H1 (cell line): Measurements from ENCODE around the gene PTPRD.

Experiments
- CHD1 ChIP-seq: IDR thresholded peaks from 2 replicates; pipeline ENCODE4 v1.6.1; 2012; ENCODE audit warnings: low read depth, low read length, improper control_type of control experiment
- EP300 ChIP-seq, 2 experiments: IDR thresholded peaks; 1 replicate in 1 of 2; 2 replicates in 1 of 2; pipeline ENCODE4 v1.6.1; 2011 to 2012; ENCODE audit warnings: low read depth in 2 of 2, low read length in 2 of 2, mild to moderate bottlenecking in 2 of 2, borderline replicate concordance in 1 of 2, inconsistent platforms in 1 of 2, moderate library complexity in 1 of 2
- EZH2 ChIP-seq: fragments of 200-600 bp; sonication (generic); IDR thresholded peaks from 2 replicates; pipeline ENCODE4 v1.7.1; 2012; ENCODE audit warnings: low read depth, mild to moderate bottlenecking, moderate library complexity, low read length, inconsistent platforms; ENCODE audit not compliant: severe bottlenecking
- FOSL1 ChIP-seq: IDR thresholded peaks from 2 replicates; pipeline ENCODE4 v1.6.1; 2011; ENCODE audit warnings: mild to moderate bottlenecking, low read depth, low read length, moderate library complexity; ENCODE audit not compliant: insufficient read depth

- TF ChIP-seq FOSL1 (no peak), CHD1 (no peak), EZH2 (no peak), EP300 (IDR thresholded peaks at IDR 0.05; ENCODE audit: borderline replicate concordance in 1 of 2, low read depth in 2 of 2, low read length in 2 of 2) (no peak)
Measured at GRCh38 chr9:8726692-8727091, 1886.1 kb downstream of the PTPRD start.
